ENCODE results near the gene DMTF1. TPM values are rescaled to one million over a fixed set of nuclear protein-coding genes. Genes with fewer than 3 reads are reported as not detected.

Gene DMTF1, protein sequence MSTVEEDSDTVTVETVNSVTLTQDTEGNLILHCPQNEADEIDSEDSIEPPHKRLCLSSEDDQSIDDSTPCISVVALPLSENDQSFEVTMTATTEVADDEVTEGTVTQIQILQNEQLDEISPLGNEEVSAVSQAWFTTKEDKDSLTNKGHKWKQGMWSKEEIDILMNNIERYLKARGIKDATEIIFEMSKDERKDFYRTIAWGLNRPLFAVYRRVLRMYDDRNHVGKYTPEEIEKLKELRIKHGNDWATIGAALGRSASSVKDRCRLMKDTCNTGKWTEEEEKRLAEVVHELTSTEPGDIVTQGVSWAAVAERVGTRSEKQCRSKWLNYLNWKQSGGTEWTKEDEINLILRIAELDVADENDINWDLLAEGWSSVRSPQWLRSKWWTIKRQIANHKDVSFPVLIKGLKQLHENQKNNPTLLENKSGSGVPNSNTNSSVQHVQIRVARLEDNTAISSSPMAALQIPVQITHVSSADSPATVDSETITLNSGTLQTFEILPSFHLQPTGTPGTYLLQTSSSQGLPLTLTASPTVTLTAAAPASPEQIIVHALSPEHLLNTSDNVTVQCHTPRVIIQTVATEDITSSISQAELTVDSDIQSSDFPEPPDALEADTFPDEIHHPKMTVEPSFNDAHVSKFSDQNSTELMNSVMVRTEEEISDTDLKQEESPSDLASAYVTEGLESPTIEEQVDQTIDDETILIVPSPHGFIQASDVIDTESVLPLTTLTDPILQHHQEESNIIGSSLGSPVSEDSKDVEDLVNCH
- 14.4 to 23.4 TPM (median 18.4 TPM) in 5 replicates for total RNA-seq (2022; extraction: Qiagen RNA extraction)

GRCh38 chr7:87152112-87152896 lies at the start of gene DMTF1:
DMTF1 (plus strand) TSS chr7:87152453; CDS start chr7:87164942, 12,489 bp downstream.

DNA sequence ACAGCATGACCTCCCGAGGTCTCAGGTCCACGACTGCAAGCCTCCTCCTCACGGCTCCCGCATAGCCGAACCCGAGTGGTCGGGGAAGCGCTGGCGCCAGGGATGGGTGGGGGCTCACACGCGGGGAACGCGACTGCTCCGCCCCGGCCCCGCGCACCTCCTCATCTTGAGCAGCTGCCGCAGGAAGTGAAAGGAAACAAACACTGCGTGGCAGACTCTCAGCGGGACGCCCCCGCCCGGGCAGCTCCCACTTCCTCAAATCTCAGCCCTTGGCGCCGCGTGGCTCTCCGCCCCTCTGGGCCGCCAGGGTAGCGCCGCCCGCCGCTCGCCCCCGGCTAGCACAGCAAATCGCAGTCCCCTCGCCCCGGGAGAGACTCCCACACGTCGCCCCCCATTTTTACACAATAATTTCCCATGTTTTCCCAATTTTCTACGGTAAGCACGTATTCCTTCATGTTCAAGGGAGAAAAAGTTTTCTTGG lies 67.3 kb downstream of the DMTF1 start, which contains the start of gene TMEM243:
TMEM243 (minus strand) TSS at position 188 of the 481 bp plus-strand sequence. CDS start 229 bp downstream, outside the sequence.

Other genes starting within 250 kb of the DMTF1 start
- 0.01 to 0.15 TPM (median 0.12 TPM) in 5 replicates for gene ELAPOR2, start 92.8 kb upstream of the DMTF1 start, total RNA-seq (2022; extraction: Qiagen RNA extraction)
- 22.8 to 24.9 TPM (median 23.9 TPM) in 5 replicates for gene TMEM243, start 67.3 kb downstream of the DMTF1 start, total RNA-seq (2022; extraction: Qiagen RNA extraction)
- gene CROT, start 193.2 kb downstream of the DMTF1 start, total RNA-seq (2022; extraction: Qiagen RNA extraction): 5.4 to 7.3 TPM (median 6.1 TPM) in 5 replicates

Measured in A549 treated with dexamethasone at 1 μM for 4 hours (cell line).